ENCODE results near the gene FCHO2. TPM values are rescaled to one million over a fixed set of nuclear protein-coding genes. Genes with fewer than 3 reads are reported as not detected.
"Not testable (repeated sequence)": the region's sequence is repeated elsewhere in the genome, so short reads cannot be mapped to it uniquely, and the experiment has no call there.

Gene FCHO2, protein sequence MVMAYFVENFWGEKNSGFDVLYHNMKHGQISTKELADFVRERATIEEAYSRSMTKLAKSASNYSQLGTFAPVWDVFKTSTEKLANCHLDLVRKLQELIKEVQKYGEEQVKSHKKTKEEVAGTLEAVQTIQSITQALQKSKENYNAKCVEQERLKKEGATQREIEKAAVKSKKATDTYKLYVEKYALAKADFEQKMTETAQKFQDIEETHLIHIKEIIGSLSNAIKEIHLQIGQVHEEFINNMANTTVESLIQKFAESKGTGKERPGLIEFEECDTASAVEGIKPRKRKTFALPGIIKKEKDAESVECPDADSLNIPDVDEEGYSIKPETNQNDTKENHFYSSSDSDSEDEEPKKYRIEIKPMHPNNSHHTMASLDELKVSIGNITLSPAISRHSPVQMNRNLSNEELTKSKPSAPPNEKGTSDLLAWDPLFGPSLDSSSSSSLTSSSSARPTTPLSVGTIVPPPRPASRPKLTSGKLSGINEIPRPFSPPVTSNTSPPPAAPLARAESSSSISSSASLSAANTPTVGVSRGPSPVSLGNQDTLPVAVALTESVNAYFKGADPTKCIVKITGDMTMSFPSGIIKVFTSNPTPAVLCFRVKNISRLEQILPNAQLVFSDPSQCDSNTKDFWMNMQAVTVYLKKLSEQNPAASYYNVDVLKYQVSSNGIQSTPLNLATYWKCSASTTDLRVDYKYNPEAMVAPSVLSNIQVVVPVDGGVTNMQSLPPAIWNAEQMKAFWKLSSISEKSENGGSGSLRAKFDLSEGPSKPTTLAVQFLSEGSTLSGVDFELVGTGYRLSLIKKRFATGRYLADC
- total RNA-seq = 32.4 TPM

DNA sequence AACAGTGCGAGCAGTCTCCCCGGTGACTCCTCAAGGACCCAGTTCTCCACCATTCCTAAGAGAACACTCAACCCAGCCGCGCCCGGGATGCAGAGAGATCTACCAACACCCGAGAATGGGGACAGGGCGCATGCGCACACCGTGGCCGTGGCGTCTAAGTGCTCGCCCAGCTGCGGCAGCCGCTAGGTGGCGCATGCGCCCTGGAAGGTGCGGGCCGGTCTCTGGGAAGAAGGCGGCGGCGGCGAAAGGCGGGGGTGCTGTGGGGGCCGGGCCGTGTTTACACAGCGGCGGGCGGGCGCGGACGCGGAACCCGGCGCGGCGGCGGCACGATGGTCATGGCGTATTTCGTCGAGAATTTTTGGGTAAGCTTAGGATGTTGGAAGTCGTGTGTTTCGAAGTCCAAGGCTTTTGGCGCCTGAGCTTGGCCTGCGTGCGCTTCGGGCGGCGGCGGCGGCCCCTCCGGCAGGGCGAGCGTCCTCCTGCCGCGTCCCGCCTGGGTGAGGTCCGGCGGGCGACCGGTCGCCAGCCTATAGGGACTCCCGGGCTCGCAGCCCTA, at the start of gene FCHO2:
Gene FCHO2 (plus strand): TSS at position 274 of the 556 bp plus-strand sequence. CDS start 56 bp downstream, at position 330.
- Histone ChIP-seq H3K9me3 (ENCODE audit: control insufficient read depth in 3 of 3, low read length in 3 of 3) (no peaks in the 10 kb centered on the region), H3K27me3 (ENCODE audit: control insufficient read depth in 3 of 3, insufficient read depth in 3 of 3, low read length in 3 of 3) (no peaks in the 10 kb centered on the region), H3K9ac (ENCODE audit: low read depth in 1 of 3, low read length in 3 of 3) (peak within 1 kb of the TSS; percentile 85 to 91 (median 90)), H3K27ac (ENCODE audit: low read depth, low read length) (peak within 1 kb of the TSS; percentile 96), H3K4me3 (ENCODE audit: low read length in 3 of 3) (peak within 1 kb of the TSS; percentile 90 to 92 (median 90)), H3K4me1 (ENCODE audit: control insufficient read depth in 3 of 3, insufficient read depth in 3 of 3, low read length in 3 of 3) (peaks cover 14 to 21% (median 16%) of the 10 kb centered on the region in 3 donors), H3K36me3 (ENCODE audit: control insufficient read depth in 3 of 3, insufficient read depth in 3 of 3, low read length in 3 of 3) (no peaks in the 10 kb centered on the region)

DNA sequence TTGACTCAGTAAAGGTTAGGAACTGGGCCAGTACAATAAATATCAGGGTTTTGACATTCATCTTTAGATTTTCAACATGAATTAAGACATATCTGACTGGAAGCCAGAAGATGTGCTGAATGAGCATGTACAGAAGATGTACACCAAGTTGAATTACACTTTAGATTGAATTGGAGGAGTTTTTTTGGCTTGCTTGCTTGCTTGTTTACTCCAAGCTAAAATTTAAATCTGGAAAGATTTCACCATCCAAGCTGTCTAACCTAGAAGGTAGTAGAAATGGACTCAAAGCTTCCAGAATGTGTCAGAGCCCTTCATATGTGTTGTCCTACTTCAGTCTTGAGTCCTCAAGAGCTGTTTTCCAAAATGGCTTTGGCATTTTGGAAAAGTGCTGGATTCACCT, 49.0 kb upstream of the FCHO2 start:
- H3K9ac ChIP-seq (ENCODE audit: low read depth in 1 of 3, low read length in 3 of 3) = no peak overlapping the region

GRCh38 chr5:72908664-72909063, 47.2 kb upstream of the FCHO2 start:
- Histone ChIP-seq H3K27ac (ENCODE audit: low read depth, low read length) (no peak overlapping the region), H3K4me1 (ENCODE audit: control insufficient read depth in 3 of 3, insufficient read depth in 3 of 3, low read length in 3 of 3) (no peaks in the 10 kb centered on the region), H3K27me3 (ENCODE audit: control insufficient read depth in 3 of 3, insufficient read depth in 3 of 3, low read length in 3 of 3) (no peaks in the 10 kb centered on the region), H3K4me3 (ENCODE audit: low read length in 3 of 3) (no peak overlapping the region), H3K9me3 (ENCODE audit: control insufficient read depth in 3 of 3, low read length in 3 of 3) (no peaks in the 10 kb centered on the region), H3K9ac (ENCODE audit: low read depth in 1 of 3, low read length in 3 of 3) (no peak overlapping the region), H3K36me3 (ENCODE audit: control insufficient read depth in 3 of 3, insufficient read depth in 3 of 3, low read length in 3 of 3) (peaks cover 13 to 51% (median 47%) of the 10 kb centered on the region in 3 donors)

More for the DNA sequence above, 49.0 kb upstream of the FCHO2 start:
- no peaks in the 10 kb centered on the region for H3K9me3 ChIP-seq (ENCODE audit: control insufficient read depth in 3 of 3, low read length in 3 of 3)
- H3K4me3 ChIP-seq (ENCODE audit: low read length in 3 of 3) = no peak overlapping the region
- H3K4me1 ChIP-seq (ENCODE audit: control insufficient read depth in 3 of 3, insufficient read depth in 3 of 3, low read length in 3 of 3) = no peaks in the 10 kb centered on the region
- H3K27ac ChIP-seq (ENCODE audit: low read depth, low read length) = no peak overlapping the region
- H3K36me3 ChIP-seq (ENCODE audit: control insufficient read depth in 3 of 3, insufficient read depth in 3 of 3, low read length in 3 of 3) = peaks cover 18 to 57% (median 53%) of the 10 kb centered on the region in 3 donors
- no peaks in the 10 kb centered on the region for H3K27me3 ChIP-seq (ENCODE audit: control insufficient read depth in 3 of 3, insufficient read depth in 3 of 3, low read length in 3 of 3)

DNA sequence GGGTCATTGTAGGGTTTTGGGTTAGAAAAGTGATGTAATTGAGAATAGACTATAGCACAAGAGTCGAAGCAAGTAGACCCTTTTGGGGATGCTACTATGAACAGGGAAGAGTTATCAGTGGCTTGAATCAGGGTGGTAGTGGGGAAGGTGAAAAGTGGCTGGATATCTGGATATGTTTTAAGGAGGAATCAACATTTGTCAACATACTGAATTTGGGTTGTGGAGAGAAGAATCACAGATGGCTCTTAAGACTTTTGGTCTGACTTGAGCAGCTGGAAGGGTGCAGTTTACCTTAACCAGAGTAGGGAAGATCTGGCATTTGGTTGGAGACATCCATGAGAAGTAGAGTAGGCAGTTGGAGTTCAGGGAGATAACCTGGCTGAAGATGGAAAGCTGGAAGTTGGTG, 38.5 kb upstream of the FCHO2 start:
- H3K27me3 ChIP-seq (ENCODE audit: control insufficient read depth in 3 of 3, insufficient read depth in 3 of 3, low read length in 3 of 3) = no peaks in the 10 kb centered on the region

GRCh38 chr5:72920690-72921502, 34.9 kb upstream of the FCHO2 start:
- no peak overlapping the region for H3K4me3 ChIP-seq (ENCODE audit: low read length in 3 of 3)
- H3K27me3 ChIP-seq (ENCODE audit: control insufficient read depth in 3 of 3, insufficient read depth in 3 of 3, low read length in 3 of 3) = no peaks in the 10 kb centered on the region
- no peaks in the 10 kb centered on the region for H3K9me3 ChIP-seq (ENCODE audit: control insufficient read depth in 3 of 3, low read length in 3 of 3)
- no peaks in the 10 kb centered on the region for H3K4me1 ChIP-seq (ENCODE audit: control insufficient read depth in 3 of 3, insufficient read depth in 3 of 3, low read length in 3 of 3)
- no peak overlapping the region for H3K27ac ChIP-seq (ENCODE audit: low read depth, low read length)
- no peaks in the 10 kb centered on the region for H3K36me3 ChIP-seq (ENCODE audit: control insufficient read depth in 3 of 3, insufficient read depth in 3 of 3, low read length in 3 of 3)
- H3K9ac ChIP-seq (ENCODE audit: low read depth in 1 of 3, low read length in 3 of 3) = no peak overlapping the region

More for the DNA sequence above, 38.5 kb upstream of the FCHO2 start:
- Histone ChIP-seq H3K4me1 (ENCODE audit: control insufficient read depth in 3 of 3, insufficient read depth in 3 of 3, low read length in 3 of 3) (no peaks in the 10 kb centered on the region), H3K36me3 (ENCODE audit: control insufficient read depth in 3 of 3, insufficient read depth in 3 of 3, low read length in 3 of 3) (no peaks in the 10 kb centered on the region), H3K9ac (ENCODE audit: low read depth in 1 of 3, low read length in 3 of 3) (no peak overlapping the region), H3K27ac (ENCODE audit: low read depth, low read length) (no peak overlapping the region), H3K4me3 (ENCODE audit: low read length in 3 of 3) (no peak overlapping the region), H3K9me3 (ENCODE audit: control insufficient read depth in 3 of 3, low read length in 3 of 3) (no peaks in the 10 kb centered on the region)

- Histone ChIP-seq H3K27me3 (ENCODE audit: control insufficient read depth in 3 of 3, insufficient read depth in 3 of 3, low read length in 3 of 3) (no peaks in the 10 kb centered on the region), H3K4me1 (ENCODE audit: control insufficient read depth in 3 of 3, insufficient read depth in 3 of 3, low read length in 3 of 3) (no peaks in the 10 kb centered on the region), H3K9ac (ENCODE audit: low read depth in 1 of 3, low read length in 3 of 3) (no peak overlapping the region), H3K27ac (ENCODE audit: low read depth, low read length) (no peak overlapping the region), H3K36me3 (ENCODE audit: control insufficient read depth in 3 of 3, insufficient read depth in 3 of 3, low read length in 3 of 3) (no peaks in the 10 kb centered on the region), H3K4me3 (ENCODE audit: low read length in 3 of 3) (no peak overlapping the region), H3K9me3 (ENCODE audit: control insufficient read depth in 3 of 3, low read length in 3 of 3) (no peaks in the 10 kb centered on the region)
These were observed 34.0 kb upstream of the FCHO2 start for GRCh38 chr5:72921886-72922285.

DNA sequence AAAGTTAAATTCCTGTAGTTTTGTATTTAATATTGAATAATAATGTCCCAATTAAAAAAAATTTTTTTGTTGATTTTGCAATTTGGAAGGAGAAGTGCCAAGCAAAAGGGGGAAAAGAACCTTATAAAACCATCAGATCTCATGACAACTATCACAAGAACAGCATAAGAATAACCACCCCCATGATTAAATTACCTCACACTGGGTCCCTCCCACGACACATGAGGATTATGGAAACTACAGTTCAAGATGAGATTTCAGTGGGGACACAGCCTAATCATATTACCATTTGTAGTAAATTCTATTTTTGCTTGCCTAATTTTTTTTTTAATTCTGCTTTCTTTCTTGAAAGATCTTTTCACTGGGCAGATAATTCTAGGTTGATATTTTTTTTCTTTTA, 33.4 kb upstream of the FCHO2 start:
- Histone ChIP-seq H3K4me1 (ENCODE audit: control insufficient read depth in 3 of 3, insufficient read depth in 3 of 3, low read length in 3 of 3) (no peaks in the 10 kb centered on the region), H3K27me3 (ENCODE audit: control insufficient read depth in 3 of 3, insufficient read depth in 3 of 3, low read length in 3 of 3) (no peaks in the 10 kb centered on the region), H3K4me3 (ENCODE audit: low read length in 3 of 3) (no peak overlapping the region), H3K36me3 (ENCODE audit: control insufficient read depth in 3 of 3, insufficient read depth in 3 of 3, low read length in 3 of 3) (no peaks in the 10 kb centered on the region), H3K9me3 (ENCODE audit: control insufficient read depth in 3 of 3, low read length in 3 of 3) (no peaks in the 10 kb centered on the region), H3K27ac (ENCODE audit: low read depth, low read length) (no peak overlapping the region), H3K9ac (ENCODE audit: low read depth in 1 of 3, low read length in 3 of 3) (no peak overlapping the region)

DNA sequence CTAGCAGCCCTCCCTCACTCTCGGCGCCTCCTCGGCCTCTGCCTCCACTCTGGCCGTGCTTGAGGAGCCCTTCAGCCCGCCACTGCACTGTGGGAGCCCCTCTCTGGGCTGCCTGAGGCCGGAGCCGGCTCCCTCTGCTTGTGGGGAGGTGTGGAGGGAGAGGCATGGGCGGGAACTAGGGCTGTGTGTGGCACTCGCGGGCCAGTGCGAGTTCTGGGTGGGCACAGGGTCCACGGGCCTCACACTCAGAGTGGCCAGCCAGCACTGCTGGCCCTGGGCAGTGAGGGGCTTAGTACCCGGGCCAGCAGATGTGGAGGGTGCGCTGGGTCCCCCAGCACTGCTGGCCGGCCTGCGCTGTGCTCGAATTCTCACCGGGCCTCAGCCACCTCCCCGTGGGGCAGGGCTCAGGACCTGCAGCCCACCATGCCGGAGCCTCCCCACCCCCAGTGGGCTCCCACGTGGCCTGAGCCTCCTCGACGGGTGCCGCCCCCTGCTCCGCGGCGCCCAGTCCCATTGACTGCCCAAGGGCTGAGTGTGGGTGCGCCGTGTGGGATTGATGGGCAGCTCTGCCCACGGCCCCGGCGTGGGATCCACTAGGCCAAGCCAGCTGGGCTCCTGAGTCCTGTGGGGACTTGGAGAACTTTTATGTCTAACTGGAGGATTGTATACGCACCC, 30.4 kb upstream of the FCHO2 start:
- no peaks in the 10 kb centered on the region for H3K27me3 ChIP-seq (ENCODE audit: control insufficient read depth in 3 of 3, insufficient read depth in 3 of 3, low read length in 3 of 3)
- H3K9ac ChIP-seq (ENCODE audit: low read depth in 1 of 3, low read length in 3 of 3) = no peak overlapping the region
- no peaks in the 10 kb centered on the region for H3K9me3 ChIP-seq (ENCODE audit: control insufficient read depth in 3 of 3, low read length in 3 of 3)
- no peaks in the 10 kb centered on the region for H3K36me3 ChIP-seq (ENCODE audit: control insufficient read depth in 3 of 3, insufficient read depth in 3 of 3, low read length in 3 of 3)
- no peak overlapping the region for H3K27ac ChIP-seq (ENCODE audit: low read depth, low read length)
- no peak overlapping the region for H3K4me3 ChIP-seq (ENCODE audit: low read length in 3 of 3)
- no peaks in the 10 kb centered on the region for H3K4me1 ChIP-seq (ENCODE audit: control insufficient read depth in 3 of 3, insufficient read depth in 3 of 3, low read length in 3 of 3)

DNA sequence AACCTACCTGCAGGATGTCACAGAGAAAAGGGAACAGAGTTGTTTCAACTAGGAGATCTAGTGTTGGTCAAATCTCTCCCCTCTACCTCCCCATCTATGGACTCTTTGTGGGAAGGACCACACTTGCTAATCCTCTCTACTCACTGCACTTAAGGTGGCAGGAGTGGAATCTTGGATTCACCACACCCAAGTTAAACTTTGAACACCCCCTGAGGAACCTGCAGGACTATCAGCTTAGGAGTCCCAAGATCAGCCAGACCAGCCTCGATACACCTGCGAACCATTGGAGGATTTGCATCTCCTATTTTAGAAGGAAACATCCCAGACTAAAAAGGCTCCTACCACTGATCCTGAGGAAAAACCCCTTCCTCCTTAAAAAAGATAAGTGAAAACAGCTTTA, 23.2 kb upstream of the FCHO2 start:
- H3K4me1 ChIP-seq (ENCODE audit: control insufficient read depth in 3 of 3, insufficient read depth in 3 of 3, low read length in 3 of 3); H3K9ac ChIP-seq (ENCODE audit: low read depth in 1 of 3, low read length in 3 of 3); H3K4me3 ChIP-seq (ENCODE audit: low read length in 3 of 3); H3K27ac ChIP-seq (ENCODE audit: low read depth, low read length); H3K27me3 ChIP-seq (ENCODE audit: control insufficient read depth in 3 of 3, insufficient read depth in 3 of 3, low read length in 3 of 3); H3K36me3 ChIP-seq (ENCODE audit: control insufficient read depth in 3 of 3, insufficient read depth in 3 of 3, low read length in 3 of 3); H3K9me3 ChIP-seq (ENCODE audit: control insufficient read depth in 3 of 3, low read length in 3 of 3): not testable (repeated sequence)
